ENCODE measurements around the gene CCDC50.

CCDC50 gene

DNA sequence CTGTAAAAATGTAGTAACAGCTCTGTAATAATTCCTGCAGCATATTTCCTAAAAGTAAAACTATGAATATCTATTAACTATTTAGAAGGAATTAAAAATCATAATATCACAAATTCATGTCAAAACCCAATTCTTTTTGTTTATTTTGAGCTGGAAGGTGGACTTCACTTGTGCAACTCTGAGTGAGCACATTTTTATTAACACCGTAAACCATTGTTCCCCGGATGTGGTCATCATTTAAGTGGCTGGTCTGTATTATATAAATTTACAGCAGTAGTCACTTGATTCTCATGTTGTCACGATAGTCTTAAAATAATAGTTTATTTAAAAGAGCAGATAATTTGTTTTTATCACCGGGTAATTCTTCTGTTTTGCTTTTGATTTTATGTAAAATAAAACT, 44.1 kb downstream of the CCDC50 start:
- Histone ChIP-seq H3K4me3 (replicated peaks; ENCODE audit: insufficient read depth, low read length) (no peak overlapping the region), H3K27me3 (ENCODE audit: insufficient read depth, poor library complexity, severe bottlenecking) (no peaks in the 10 kb centered on the region), H3K27ac (replicated peaks) (no peak overlapping the region)
- DNase-seq (ENCODE audit: low read depth in 1 of 2, low spot score in 1 of 2), result no peak
- TF ChIP-seq, protein P1, sequence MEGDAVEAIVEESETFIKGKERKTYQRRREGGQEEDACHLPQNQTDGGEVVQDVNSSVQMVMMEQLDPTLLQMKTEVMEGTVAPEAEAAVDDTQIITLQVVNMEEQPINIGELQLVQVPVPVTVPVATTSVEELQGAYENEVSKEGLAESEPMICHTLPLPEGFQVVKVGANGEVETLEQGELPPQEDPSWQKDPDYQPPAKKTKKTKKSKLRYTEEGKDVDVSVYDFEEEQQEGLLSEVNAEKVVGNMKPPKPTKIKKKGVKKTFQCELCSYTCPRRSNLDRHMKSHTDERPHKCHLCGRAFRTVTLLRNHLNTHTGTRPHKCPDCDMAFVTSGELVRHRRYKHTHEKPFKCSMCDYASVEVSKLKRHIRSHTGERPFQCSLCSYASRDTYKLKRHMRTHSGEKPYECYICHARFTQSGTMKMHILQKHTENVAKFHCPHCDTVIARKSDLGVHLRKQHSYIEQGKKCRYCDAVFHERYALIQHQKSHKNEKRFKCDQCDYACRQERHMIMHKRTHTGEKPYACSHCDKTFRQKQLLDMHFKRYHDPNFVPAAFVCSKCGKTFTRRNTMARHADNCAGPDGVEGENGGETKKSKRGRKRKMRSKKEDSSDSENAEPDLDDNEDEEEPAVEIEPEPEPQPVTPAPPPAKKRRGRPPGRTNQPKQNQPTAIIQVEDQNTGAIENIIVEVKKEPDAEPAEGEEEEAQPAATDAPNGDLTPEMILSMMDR (IDR thresholded peaks at IDR 0.05; ENCODE audit: insufficient read depth, low read length), result no peak
- TF ChIP-seq, protein P2, sequence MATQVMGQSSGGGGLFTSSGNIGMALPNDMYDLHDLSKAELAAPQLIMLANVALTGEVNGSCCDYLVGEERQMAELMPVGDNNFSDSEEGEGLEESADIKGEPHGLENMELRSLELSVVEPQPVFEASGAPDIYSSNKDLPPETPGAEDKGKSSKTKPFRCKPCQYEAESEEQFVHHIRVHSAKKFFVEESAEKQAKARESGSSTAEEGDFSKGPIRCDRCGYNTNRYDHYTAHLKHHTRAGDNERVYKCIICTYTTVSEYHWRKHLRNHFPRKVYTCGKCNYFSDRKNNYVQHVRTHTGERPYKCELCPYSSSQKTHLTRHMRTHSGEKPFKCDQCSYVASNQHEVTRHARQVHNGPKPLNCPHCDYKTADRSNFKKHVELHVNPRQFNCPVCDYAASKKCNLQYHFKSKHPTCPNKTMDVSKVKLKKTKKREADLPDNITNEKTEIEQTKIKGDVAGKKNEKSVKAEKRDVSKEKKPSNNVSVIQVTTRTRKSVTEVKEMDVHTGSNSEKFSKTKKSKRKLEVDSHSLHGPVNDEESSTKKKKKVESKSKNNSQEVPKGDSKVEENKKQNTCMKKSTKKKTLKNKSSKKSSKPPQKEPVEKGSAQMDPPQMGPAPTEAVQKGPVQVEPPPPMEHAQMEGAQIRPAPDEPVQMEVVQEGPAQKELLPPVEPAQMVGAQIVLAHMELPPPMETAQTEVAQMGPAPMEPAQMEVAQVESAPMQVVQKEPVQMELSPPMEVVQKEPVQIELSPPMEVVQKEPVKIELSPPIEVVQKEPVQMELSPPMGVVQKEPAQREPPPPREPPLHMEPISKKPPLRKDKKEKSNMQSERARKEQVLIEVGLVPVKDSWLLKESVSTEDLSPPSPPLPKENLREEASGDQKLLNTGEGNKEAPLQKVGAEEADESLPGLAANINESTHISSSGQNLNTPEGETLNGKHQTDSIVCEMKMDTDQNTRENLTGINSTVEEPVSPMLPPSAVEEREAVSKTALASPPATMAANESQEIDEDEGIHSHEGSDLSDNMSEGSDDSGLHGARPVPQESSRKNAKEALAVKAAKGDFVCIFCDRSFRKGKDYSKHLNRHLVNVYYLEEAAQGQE (IDR thresholded peaks at IDR 0.05; ENCODE audit: insufficient replicate concordance, low read depth), result no peak
- TF ChIP-seq POLR2AphosphoS5 (IDR thresholded peaks at IDR 0.05; ENCODE audit: low read depth), result no peak
- no peak for TF ChIP-seq GABPA (IDR thresholded peaks at IDR 0.05; ENCODE audit: low read depth)
- TF ChIP-seq SPI1 (IDR thresholded peaks at IDR 0.05; ENCODE audit: borderline replicate concordance, low read depth), result no peak

DNA sequence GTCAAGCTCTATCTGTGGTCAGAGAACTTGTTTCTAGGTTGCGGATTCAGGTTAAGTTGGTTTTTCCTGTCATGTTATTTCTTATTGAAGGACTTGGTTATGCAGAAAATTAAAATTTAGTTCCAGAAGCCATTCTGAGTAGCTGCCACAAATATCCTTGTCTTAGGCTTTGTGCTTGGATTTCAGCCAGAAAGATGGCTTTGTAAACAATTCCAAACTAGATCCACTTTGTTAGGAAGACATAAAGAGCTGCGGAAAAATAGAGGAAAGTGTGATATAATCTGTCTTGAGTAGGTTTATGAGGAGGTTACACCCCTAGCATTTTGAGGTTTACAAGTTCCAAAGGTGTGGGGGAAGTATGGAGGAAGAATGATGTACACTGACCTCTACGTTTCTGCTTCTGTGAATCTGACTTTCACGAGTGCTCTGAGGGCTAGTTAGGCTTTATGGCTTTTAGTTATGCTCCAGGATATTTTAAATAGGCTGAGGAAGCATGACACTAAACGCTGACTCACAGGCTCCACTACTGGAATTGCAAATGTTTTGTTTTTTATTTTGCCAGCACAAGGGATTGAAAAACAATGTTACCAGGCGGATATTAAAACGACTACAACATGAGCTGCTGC, 47.4 kb downstream of the CCDC50 start:
- DNase-seq (ENCODE audit: low read depth in 1 of 2, low spot score in 1 of 2), result no peak
- Histone ChIP-seq H3K4me3 (replicated peaks; ENCODE audit: insufficient read depth, low read length) (no peak overlapping the region), H3K27me3 (ENCODE audit: insufficient read depth, poor library complexity, severe bottlenecking) (no peaks in the 10 kb centered on the region), H3K27ac (replicated peaks) (no peak overlapping the region)
- TF ChIP-seq POLR2AphosphoS5 (IDR thresholded peaks at IDR 0.05; ENCODE audit: low read depth) (no peak), SPI1 (IDR thresholded peaks at IDR 0.05; ENCODE audit: borderline replicate concordance, low read depth) (no peak), GABPA (IDR thresholded peaks at IDR 0.05; ENCODE audit: low read depth) (no peak)
- TF ChIP-seq, protein P1 (IDR thresholded peaks at IDR 0.05; ENCODE audit: insufficient read depth, low read length), result no peak
- TF ChIP-seq, protein P2 (IDR thresholded peaks at IDR 0.05; ENCODE audit: insufficient replicate concordance, low read depth), result no peak

DNA sequence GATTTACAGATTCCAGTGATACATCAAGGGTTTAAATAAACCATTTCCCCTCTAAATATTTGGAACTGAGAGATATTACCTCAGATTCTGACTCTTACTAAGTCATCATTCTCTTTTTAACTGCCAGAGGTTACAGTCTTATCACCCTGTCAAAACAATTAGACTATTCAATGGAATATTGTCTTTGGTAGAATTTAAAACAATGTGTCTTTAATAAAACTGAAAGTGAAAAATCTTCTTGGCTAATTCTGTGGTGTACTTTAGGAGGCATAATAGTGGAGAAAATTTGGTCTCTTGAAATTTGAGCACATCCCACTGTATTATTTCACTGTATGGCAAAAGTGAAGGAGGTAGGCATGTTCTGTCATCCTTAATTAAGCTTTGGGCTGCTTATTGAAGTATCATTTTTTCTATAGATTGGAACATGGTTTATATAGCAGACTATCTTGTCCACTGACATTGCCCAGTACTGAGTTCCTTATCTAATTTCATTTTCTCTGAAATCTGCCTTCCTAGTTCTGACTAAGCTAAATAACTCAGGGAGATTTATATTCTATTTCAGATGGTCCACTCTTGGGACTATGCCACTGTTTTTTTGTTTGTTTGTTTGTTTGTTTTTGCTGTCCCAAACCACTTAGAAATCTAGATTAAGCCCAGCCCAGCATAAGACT, 49.1 kb downstream of the CCDC50 start:
- H3K4me3 ChIP-seq (replicated peaks; ENCODE audit: insufficient read depth, low read length), result no peak overlapping the region
- TF ChIP-seq, protein P1 (IDR thresholded peaks at IDR 0.05; ENCODE audit: insufficient read depth, low read length), result no peak
- TF ChIP-seq GABPA (IDR thresholded peaks at IDR 0.05; ENCODE audit: low read depth) (no peak), SPI1 (IDR thresholded peaks at IDR 0.05; ENCODE audit: borderline replicate concordance, low read depth) (no peak), POLR2AphosphoS5 (IDR thresholded peaks at IDR 0.05; ENCODE audit: low read depth) (no peak)
- TF ChIP-seq, protein P2 (IDR thresholded peaks at IDR 0.05; ENCODE audit: insufficient replicate concordance, low read depth), result no peak
- no peaks in the 10 kb centered on the region for H3K27me3 ChIP-seq (ENCODE audit: insufficient read depth, poor library complexity, severe bottlenecking)

More for the DNA sequence above, 49.1 kb downstream of the CCDC50 start:
- H3K27ac ChIP-seq (replicated peaks), result no peak overlapping the region
- no peak for DNase-seq (ENCODE audit: low read depth in 1 of 2, low spot score in 1 of 2)
